ENCODE results near the gene SPR.
A peak's percentile ranks its signal among the peaks of the same experiment; 100 is the strongest.

SPR gene

GRCh38 chr2:72891091-72891818 is 4.0 kb downstream of the SPR start:
- Histone ChIP-seq H2BK15ac (ENCODE audit: low read depth, poor library complexity, severe bottlenecking) (no peak overlapping the region), H2AK5ac (ENCODE audit: low read length, severe bottlenecking) (no peak overlapping the region), H4K91ac (ENCODE audit: low read length) (no peak overlapping the region), H2BK120ac (ENCODE audit: low read depth, low read length) (no peak overlapping the region), H3K14ac (ENCODE audit: low read length in 2 of 2) (no peak overlapping the region), H3K9ac (ENCODE audit: low read length) (no peak overlapping the region), H3K27ac (ENCODE audit: low read length, poor library complexity, severe bottlenecking) (no peak overlapping the region), H3K18ac (ENCODE audit: low read depth in 1 of 2, low read length in 2 of 2) (no peak overlapping the region), H3K4me3 (ENCODE audit: insufficient read depth in 1 of 2, low read depth in 1 of 2, low read length in 2 of 2) (no peak overlapping the region), H3K9me3 (ENCODE audit: control insufficient read depth, low read length) (no peaks in the 10 kb centered on the region), H3K27me3 (ENCODE audit: control insufficient read depth in 1 of 2, insufficient read depth in 1 of 2, low read length in 2 of 2) (peaks cover 21 to 22% of the 10 kb centered on the region in 2 experiments), H2BK5ac (ENCODE audit: low read depth, low read length, poor library complexity, severe bottlenecking) (no peak overlapping the region), H3K4ac (ENCODE audit: low read depth in 1 of 2, low read length in 2 of 2) (no peak overlapping the region), H2BK12ac (ENCODE audit: low read length in 2 of 2) (no peak overlapping the region), H3K79me1 (replicated peaks; ENCODE audit: low read length, poor library complexity, severe bottlenecking) (peaks cover 10% of the 10 kb centered on the region), H3K36me3 (ENCODE audit: control insufficient read depth in 1 of 2, insufficient read depth in 2 of 2, low read depth in 1 of 2, low read length in 2 of 2) (peaks cover 15 to 23% of the 10 kb centered on the region in 2 experiments), H2AFZ (ENCODE audit: low read depth, low read length) (no peak overlapping the region), H3K4me1 (ENCODE audit: control insufficient read depth, insufficient read depth, low read depth, low read length) (peaks cover 25% of the 10 kb centered on the region), H3K4me2 (ENCODE audit: low read length, poor library complexity, severe bottlenecking) (no peak overlapping the region), H3K23ac (ENCODE audit: low read length in 2 of 2) (no peak overlapping the region), H4K8ac (ENCODE audit: low read length) (no peak overlapping the region)
- no peak for DNase-seq
- 91% methylated on average over 8 of the region's 8 CpGs for WGBS

- peak; percentile 68 for DNase-seq
- Histone ChIP-seq H3K23ac (ENCODE audit: low read length in 2 of 2) (no peak overlapping the region), H3K4ac (ENCODE audit: low read depth in 1 of 2, low read length in 2 of 2) (no peak overlapping the region), H2AK5ac (ENCODE audit: low read length, severe bottlenecking) (no peak overlapping the region), H3K36me3 (ENCODE audit: control insufficient read depth in 1 of 2, insufficient read depth in 2 of 2, low read depth in 1 of 2, low read length in 2 of 2) (peaks cover 15 to 23% of the 10 kb centered on the region in 2 experiments), H3K18ac (ENCODE audit: low read depth in 1 of 2, low read length in 2 of 2) (no peak overlapping the region), H4K8ac (ENCODE audit: low read length) (no peak overlapping the region), H3K4me2 (ENCODE audit: low read length, poor library complexity, severe bottlenecking) (no peak overlapping the region), H3K4me3 (ENCODE audit: insufficient read depth in 1 of 2, low read depth in 1 of 2, low read length in 2 of 2) (no peak overlapping the region), H3K27me3 (ENCODE audit: control insufficient read depth in 1 of 2, insufficient read depth in 1 of 2, low read length in 2 of 2) (peaks cover 30 to 32% of the 10 kb centered on the region in 2 experiments), H3K27ac (ENCODE audit: low read length, poor library complexity, severe bottlenecking) (no peak overlapping the region), H4K91ac (ENCODE audit: low read length) (no peak overlapping the region), H2AFZ (ENCODE audit: low read depth, low read length) (no peak overlapping the region), H3K79me1 (replicated peaks; ENCODE audit: low read length, poor library complexity, severe bottlenecking) (peaks cover 10% of the 10 kb centered on the region), H2BK5ac (ENCODE audit: low read depth, low read length, poor library complexity, severe bottlenecking) (no peak overlapping the region), H3K14ac (ENCODE audit: low read length in 2 of 2) (no peak overlapping the region), H2BK15ac (ENCODE audit: low read depth, poor library complexity, severe bottlenecking) (no peak overlapping the region), H2BK120ac (ENCODE audit: low read depth, low read length) (no peak overlapping the region), H3K9me3 (ENCODE audit: control insufficient read depth, low read length) (no peaks in the 10 kb centered on the region), H2BK12ac (ENCODE audit: low read length in 2 of 2) (no peak overlapping the region), H3K9ac (ENCODE audit: low read length) (no peak overlapping the region), H3K4me1 (ENCODE audit: control insufficient read depth, insufficient read depth, low read depth, low read length) (peaks cover 19% of the 10 kb centered on the region)
- 8% methylated on average over 11 of the region's 11 CpGs for WGBS
Measured at GRCh38 chr2:72892506-72893173, 5.4 kb downstream of the SPR start.

DNA sequence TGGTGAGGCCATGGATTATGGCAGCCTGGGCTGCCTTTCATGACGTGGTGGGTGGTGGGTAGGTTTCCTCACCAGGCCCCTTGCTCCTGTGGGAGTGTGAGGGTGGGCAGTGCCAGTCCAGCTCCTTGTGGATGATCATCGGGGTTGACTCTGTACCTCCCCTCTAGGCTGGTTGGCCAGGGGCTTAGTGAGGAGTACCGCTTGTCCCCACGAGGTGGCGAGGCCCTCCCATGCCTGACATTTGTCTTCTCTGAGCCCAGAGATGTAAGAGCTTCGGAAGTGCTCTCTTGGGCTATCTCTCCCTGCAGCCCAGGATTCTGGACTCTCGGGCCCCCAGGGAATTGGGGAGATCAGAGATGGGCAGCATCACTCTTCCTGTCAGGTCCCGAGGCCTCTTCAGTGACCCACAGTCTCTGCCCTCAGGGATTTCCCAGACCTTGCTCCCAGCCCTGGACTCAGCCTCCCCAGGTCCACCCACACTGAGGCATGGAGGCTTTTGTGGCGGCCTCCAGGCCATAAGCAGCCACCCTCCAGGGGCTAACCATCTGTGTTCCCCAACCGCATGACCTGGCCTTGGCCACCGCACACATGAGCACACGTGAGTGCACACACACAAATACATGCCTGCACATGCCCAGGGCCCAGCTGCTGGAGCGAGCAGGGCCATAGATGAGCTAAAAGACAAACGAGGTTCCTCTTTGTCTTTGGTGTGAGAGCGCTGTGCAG is 6.5 kb downstream of the SPR start:
- Histone ChIP-seq H2BK15ac (ENCODE audit: low read depth, poor library complexity, severe bottlenecking) (no peak overlapping the region), H2BK120ac (ENCODE audit: low read depth, low read length) (no peak overlapping the region), H3K27ac (ENCODE audit: low read length, poor library complexity, severe bottlenecking) (no peak overlapping the region), H2AK5ac (ENCODE audit: low read length, severe bottlenecking) (no peak overlapping the region), H3K4ac (ENCODE audit: low read depth in 1 of 2, low read length in 2 of 2) (no peak overlapping the region), H3K4me2 (ENCODE audit: low read length, poor library complexity, severe bottlenecking) (no peak overlapping the region), H2BK5ac (ENCODE audit: low read depth, low read length, poor library complexity, severe bottlenecking) (no peak overlapping the region), H3K14ac (ENCODE audit: low read length in 2 of 2) (no peak overlapping the region), H3K9ac (ENCODE audit: low read length) (no peak overlapping the region), H3K4me1 (ENCODE audit: control insufficient read depth, insufficient read depth, low read depth, low read length) (peaks cover 13% of the 10 kb centered on the region), H2BK12ac (ENCODE audit: low read length in 2 of 2) (no peak overlapping the region), H2AFZ (ENCODE audit: low read depth, low read length) (no peak overlapping the region), H3K4me3 (ENCODE audit: insufficient read depth in 1 of 2, low read depth in 1 of 2, low read length in 2 of 2) (no peak overlapping the region), H3K27me3 (ENCODE audit: control insufficient read depth in 1 of 2, insufficient read depth in 1 of 2, low read length in 2 of 2) (peaks cover 41 to 43% of the 10 kb centered on the region in 2 experiments), H3K9me3 (ENCODE audit: control insufficient read depth, low read length) (no peaks in the 10 kb centered on the region), H4K8ac (ENCODE audit: low read length) (no peak overlapping the region), H4K91ac (ENCODE audit: low read length) (peak overlapping the region; percentile 0), H3K23ac (ENCODE audit: low read length in 2 of 2) (no peak overlapping the region), H3K18ac (ENCODE audit: low read depth in 1 of 2, low read length in 2 of 2) (peak overlapping the region in 1 of 2 experiments; percentile 86), H3K79me1 (replicated peaks; ENCODE audit: low read length, poor library complexity, severe bottlenecking) (peaks cover 5% of the 10 kb centered on the region), H3K36me3 (ENCODE audit: control insufficient read depth in 1 of 2, insufficient read depth in 2 of 2, low read depth in 1 of 2, low read length in 2 of 2) (peaks cover 15 to 22% of the 10 kb centered on the region in 2 experiments)
- DNase-seq = peak; percentile 75
- 45% methylated on average over 15 of the region's 15 CpGs for WGBS

- Histone ChIP-seq H3K18ac (ENCODE audit: low read depth in 1 of 2, low read length in 2 of 2) (no peak overlapping the region), H4K8ac (ENCODE audit: low read length) (no peak overlapping the region), H3K36me3 (ENCODE audit: control insufficient read depth in 1 of 2, insufficient read depth in 2 of 2, low read depth in 1 of 2, low read length in 2 of 2) (peaks cover 15 to 18% of the 10 kb centered on the region in 2 experiments), H2AFZ (ENCODE audit: low read depth, low read length) (no peak overlapping the region), H3K4me1 (ENCODE audit: control insufficient read depth, insufficient read depth, low read depth, low read length) (peaks cover 13% of the 10 kb centered on the region), H2BK15ac (ENCODE audit: low read depth, poor library complexity, severe bottlenecking) (no peak overlapping the region), H3K4me2 (ENCODE audit: low read length, poor library complexity, severe bottlenecking) (no peak overlapping the region), H3K23ac (ENCODE audit: low read length in 2 of 2) (no peak overlapping the region), H3K4me3 (ENCODE audit: insufficient read depth in 1 of 2, low read depth in 1 of 2, low read length in 2 of 2) (no peak overlapping the region), H2BK5ac (ENCODE audit: low read depth, low read length, poor library complexity, severe bottlenecking) (no peak overlapping the region), H3K9ac (ENCODE audit: low read length) (no peak overlapping the region), H3K27me3 (ENCODE audit: control insufficient read depth in 1 of 2, insufficient read depth in 1 of 2, low read length in 2 of 2) (peaks cover 46 to 49% of the 10 kb centered on the region in 2 experiments), H3K9me3 (ENCODE audit: control insufficient read depth, low read length) (no peaks in the 10 kb centered on the region), H3K27ac (ENCODE audit: low read length, poor library complexity, severe bottlenecking) (no peak overlapping the region), H2AK5ac (ENCODE audit: low read length, severe bottlenecking) (no peak overlapping the region), H3K79me1 (replicated peaks; ENCODE audit: low read length, poor library complexity, severe bottlenecking) (peaks cover 2% of the 10 kb centered on the region), H3K14ac (ENCODE audit: low read length in 2 of 2) (no peak overlapping the region), H2BK12ac (ENCODE audit: low read length in 2 of 2) (no peak overlapping the region), H3K4ac (ENCODE audit: low read depth in 1 of 2, low read length in 2 of 2) (no peak overlapping the region), H2BK120ac (ENCODE audit: low read depth, low read length) (no peak overlapping the region), H4K91ac (ENCODE audit: low read length) (peak overlapping the region; percentile 0)
- DNase-seq = no peak
- WGBS = 94% methylated on average over 7 of the region's 9 CpGs
Measured at GRCh38 chr2:72894514-72894913, 7.3 kb downstream of the SPR start.
